NB4 (cell line): ENCODE results near the gene TLE2.

Experiments
- CTCF ChIP-seq: IDR thresholded peaks from one replicate; pipeline ENCODE4 v1.5.1; 2012; ENCODE audit warnings: low read depth, low read length
- POLR2A ChIP-seq: IDR thresholded peaks from 2 replicates; pipeline ENCODE4 v1.6.1; 2011; ENCODE audit warnings: mild to moderate bottlenecking; ENCODE audit not compliant: insufficient read length; ENCODE audit errors: extremely low read depth

GRCh38 chr19:2982561-2982960, 46.5 kb downstream of the TLE2 start:
- TF ChIP-seq CTCF: no peak
- no peak for TF ChIP-seq POLR2A
